Body of pancreas (tissue), 4 donors: ENCODE measurements around the gene CFLAR.

Experiments
- POLR2A ChIP-seq, 3 donors: fragments of 450-650 bp; IDR thresholded peaks; one replicate each; pipeline ENCODE4 v1.6.1; 2016; ENCODE audit warnings: antibody characterized with exemption in 3 of 3, mild to moderate bottlenecking in 2 of 3
- TF ChIP-seq, protein P1 (sequence below), 7 experiments: fragments of 450-650 bp in 4 of 7; fragments of 200-600 bp in 3 of 7; sonication (generic) in 3 of 7; IDR thresholded peaks; one replicate each; pipeline ENCODE4 v1.5.1; 2016 to 2019; ENCODE audit warnings: antibody characterized with exemption in 7 of 7

GRCh38 chr2:201172279-201172678 is 56.3 kb downstream of the CFLAR start:
- TF ChIP-seq, protein P1, sequence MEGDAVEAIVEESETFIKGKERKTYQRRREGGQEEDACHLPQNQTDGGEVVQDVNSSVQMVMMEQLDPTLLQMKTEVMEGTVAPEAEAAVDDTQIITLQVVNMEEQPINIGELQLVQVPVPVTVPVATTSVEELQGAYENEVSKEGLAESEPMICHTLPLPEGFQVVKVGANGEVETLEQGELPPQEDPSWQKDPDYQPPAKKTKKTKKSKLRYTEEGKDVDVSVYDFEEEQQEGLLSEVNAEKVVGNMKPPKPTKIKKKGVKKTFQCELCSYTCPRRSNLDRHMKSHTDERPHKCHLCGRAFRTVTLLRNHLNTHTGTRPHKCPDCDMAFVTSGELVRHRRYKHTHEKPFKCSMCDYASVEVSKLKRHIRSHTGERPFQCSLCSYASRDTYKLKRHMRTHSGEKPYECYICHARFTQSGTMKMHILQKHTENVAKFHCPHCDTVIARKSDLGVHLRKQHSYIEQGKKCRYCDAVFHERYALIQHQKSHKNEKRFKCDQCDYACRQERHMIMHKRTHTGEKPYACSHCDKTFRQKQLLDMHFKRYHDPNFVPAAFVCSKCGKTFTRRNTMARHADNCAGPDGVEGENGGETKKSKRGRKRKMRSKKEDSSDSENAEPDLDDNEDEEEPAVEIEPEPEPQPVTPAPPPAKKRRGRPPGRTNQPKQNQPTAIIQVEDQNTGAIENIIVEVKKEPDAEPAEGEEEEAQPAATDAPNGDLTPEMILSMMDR (IDR thresholded peaks at IDR 0.05) = no peak
- TF ChIP-seq POLR2A (IDR thresholded peaks at IDR 0.05) = no peak
